HG03175 (cell line): ENCODE measurements around the gene HPCAL4.

Source experiments
- ATAC-seq: cut with Tn5 transposase; IDR thresholded peaks from one replicate; pipeline ENCODE4 v1.9.1; 2021; ENCODE audit warnings: mild to moderate bottlenecking, moderate library complexity; ENCODE audit not compliant: unreplicated experiment

The HPCAL4 gene

DNA sequence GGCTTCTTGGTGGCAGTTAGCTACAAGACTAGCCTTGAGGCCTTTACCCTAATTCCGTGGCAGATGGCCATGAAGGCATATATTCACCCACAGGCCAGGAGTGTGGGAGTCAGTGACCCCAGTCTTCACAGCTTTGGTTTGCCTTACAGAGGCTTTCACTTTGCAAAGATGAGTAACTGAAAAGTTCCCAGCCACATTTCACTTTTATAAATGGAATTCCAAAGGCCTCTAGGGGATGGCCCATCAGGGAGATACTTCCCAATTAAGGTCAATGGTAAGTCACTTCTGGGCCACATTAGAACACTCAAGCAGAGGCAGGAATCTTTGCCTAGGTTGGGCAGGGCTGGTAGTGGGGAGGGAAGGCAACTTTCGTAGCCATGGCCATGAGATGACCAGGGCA is 38.7 kb downstream of the HPCAL4 start:
- ATAC-seq, result no peak

DNA sequence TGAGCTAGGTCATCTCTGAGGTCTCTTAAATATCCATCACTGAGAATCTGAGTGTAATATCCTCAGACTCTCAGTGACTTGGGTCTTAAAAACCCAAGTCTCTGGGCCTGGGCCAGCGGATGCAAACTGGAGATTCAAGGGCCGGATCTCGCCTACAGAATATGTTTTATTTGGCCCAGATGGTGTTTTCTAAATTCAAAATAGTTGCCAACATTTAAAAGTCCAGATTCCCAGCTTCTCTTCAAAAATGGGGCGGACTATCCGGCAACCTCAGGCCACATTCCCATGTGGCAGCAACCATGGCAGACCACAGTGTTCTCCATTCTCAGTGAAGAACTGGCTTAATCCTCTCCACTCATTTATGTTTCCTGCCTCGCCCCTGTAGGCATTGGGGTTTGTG is 39.1 kb downstream of the HPCAL4 start:
- no peak for ATAC-seq

DNA sequence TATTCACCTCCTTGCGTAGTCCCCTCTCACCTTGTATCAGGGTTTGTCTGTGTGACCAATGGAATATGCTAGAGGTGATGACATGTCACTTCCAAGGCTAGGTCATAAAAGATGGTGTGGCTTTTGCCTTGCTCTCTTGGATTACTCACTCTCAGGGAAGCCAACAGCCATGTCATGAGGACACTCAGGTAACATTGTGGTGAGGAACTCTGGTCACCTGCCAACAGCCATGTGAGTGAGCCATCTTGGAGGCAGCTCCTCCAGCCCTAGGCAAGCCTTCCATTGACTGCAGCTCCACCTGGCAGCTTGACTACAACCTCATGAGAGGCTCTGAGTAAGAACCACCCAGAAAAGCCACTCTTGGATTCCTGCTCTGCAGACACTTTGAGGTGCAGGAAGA is 40.8 kb downstream of the HPCAL4 start:
- no peak for ATAC-seq

DNA sequence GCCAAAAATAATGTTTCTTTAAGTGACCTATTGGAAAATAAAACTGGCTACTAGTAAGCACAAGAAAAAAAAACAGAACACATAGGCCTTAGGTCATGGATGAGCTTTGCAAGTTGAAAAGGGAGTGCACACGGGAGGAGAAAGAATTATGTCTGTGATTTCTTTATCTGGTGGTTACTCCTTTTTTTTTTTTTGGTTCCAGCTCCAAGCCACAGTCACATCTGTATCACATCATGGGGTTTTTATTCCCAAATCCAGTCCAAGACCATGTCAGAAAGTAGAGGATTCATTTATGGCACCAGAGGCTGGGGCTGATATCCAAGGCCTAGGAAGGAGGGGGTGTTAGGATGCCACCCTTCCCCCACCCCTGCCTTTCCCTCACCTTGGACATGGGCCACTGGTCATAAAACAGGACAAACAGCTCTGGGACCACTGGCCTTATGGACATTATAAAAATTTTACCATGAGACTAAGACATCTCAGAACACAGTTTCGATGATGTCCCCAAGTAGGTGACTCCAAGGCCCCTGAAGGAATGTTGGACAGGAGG is 41.5 kb downstream of the HPCAL4 start:
- ATAC-seq, result no peak

DNA sequence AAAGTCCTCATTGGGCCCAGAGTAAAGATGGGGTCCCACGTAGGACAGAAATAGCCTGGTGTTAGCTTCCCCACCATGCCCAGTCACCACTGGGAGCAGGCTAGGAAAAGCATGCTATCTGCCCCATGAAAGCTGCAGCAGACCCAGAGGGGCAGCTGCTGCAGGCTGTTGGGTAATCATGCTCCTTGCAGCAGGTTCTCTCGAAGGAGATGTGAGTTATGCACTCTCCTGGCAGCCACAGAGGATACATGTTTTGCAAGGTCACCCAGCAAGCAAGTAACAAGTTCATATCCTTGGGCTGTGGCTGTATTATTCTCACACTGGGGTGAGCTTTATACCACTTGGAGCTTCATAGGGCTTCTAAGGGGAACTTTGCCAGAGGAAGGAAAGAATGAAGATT is 42.7 kb downstream of the HPCAL4 start:
- ATAC-seq, result no peak

DNA sequence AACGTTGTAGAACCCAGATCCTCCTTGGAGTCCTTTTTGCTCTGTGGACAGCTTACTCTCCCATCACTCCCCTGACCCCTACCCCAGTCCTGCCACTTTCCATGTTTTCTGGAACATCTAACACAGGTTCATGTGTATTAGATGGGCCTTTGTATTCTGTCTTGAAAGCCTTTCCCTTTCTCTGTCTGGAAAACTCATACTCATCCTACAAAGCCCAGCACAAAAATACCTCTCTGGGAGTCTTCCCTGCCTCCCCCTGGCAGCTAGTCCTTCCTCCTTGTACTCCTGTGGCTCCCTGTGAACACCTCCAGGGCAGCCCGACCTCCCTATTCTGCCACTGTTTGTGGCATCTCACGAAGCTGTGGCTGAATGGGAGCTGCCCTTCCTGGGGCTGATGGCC is 44.0 kb downstream of the HPCAL4 start:
- no peak for ATAC-seq

DNA sequence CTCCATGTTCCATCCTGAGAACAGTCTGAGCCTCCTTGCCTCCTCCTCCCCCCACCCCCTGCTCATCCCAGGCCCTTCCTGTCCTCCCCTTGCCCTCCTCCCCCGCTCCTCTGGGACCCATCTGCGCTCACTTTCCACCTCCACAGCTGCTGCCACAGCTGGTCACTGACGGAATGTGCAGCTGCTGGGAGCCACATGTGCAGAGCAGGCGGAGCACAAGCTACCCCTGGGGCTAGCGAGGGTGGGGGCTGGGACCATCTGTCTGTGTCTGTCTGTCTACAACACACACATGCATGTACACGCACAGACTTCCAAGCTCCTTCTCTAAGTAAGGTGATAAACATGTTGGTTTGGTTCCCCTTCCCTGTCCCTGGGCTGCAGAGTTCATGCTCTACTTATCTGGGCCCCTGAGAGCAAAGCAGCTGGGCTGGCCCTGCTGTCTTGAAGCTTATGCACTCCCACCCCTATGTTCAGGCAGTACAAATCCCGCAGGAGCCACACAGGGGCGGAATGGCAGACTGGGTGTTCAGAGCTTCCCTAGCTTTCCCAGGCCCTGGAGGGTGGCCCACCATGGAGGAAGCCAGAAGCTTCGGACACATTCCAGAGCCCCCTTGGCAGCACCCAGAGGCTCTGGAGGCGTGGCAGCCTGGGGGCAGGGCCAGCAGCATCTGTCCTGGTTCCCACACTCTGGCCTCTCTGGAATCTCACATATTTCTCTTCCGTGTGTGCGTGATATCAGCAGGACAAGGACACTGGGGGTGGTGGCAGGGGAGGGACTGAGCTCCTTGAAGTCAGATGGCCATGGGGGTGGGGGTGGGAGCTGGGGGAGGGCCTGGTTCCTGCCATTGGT is 44.8 kb downstream of the HPCAL4 start:
- ATAC-seq, result no peak

DNA sequence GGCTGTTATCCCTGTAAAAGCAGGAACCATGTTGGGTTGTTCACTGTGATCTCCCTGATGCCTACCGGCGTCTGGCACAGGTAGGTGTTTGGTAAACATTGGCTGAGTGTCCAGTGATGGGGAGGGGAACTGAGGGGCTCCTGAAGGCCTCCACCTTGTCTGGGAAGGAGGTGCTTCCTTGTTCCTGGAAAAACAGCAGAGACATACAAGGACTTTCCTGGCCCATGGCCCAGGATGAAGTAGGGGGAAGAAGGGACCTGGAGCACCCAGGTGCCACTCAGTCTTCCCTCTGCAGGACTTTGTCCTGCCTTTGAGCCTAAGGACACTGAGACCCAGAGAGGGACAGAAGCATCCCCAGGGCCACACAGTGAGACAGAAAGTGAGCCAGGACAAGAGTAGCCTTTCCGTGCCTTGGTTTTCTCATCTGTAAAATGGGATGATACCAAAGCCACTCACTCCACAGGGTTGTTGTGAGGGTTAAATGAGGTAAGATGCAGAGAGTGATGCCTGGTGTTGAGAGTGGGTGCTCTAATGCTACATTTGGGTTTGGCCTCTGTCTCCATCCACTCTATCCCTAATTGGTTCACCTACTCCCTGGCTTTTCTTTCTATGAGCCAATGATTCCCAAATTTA is 45.7 kb downstream of the HPCAL4 start:
- ATAC-seq, result no peak

DNA sequence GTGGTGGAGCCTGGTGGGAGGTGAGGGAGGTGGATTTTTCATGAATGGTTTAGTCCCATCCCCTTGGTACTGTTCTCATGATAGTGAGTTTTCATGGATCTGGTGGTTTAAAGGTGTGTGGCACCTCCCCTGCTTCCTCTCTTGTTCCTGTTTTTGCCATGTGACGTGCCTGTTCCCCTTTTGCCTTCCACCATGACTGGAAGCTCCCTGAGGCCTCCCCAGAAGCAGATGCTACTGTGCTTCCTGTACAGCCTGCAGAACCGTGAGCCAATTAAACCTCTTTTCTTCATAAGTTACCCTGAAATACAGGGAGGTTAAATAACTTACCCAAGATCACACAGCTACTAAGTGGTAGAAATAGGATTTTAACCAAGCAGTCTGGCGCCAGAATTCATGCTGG is 47.5 kb downstream of the HPCAL4 start:
- no peak for ATAC-seq

DNA sequence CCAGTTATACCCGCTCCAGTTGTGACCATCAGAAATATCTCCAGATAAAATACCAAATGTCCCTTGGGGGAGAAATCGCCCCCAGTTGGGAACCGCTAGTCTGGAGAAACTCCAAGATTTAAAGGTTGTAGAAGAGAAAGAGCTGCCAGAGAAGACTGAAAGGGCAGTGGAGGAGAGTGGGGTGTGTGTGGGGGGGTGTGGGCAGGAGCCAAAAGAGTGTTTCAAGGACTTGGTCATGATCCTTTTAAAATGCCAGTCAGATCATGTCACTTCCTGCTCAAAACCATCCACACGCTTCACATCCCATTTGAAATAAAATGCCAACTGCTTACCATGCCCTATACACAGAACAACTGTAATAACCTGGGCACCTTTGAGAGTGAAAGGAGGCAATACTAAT is 48.4 kb downstream of the HPCAL4 start:
- ATAC-seq, result no peak

DNA sequence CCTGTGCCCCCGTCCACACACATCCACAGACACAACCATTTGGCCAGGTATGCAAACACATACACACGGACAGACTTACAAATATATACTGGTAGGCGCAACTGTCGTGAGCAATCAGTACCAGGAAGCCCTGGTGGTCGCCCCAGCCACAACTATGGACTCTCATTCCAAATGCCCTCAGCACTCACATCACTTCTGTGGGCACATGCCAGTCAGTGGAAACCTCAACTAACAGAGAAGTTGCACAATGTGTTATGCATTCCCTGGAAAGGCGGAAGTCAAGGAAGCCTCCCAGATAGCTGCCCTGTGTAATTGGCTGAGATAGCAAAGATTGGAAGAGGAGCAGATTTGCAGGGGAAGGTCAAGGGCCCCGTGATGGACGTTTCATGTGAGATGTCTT is 50.4 kb downstream of the HPCAL4 start:
- ATAC-seq, result no peak

DNA sequence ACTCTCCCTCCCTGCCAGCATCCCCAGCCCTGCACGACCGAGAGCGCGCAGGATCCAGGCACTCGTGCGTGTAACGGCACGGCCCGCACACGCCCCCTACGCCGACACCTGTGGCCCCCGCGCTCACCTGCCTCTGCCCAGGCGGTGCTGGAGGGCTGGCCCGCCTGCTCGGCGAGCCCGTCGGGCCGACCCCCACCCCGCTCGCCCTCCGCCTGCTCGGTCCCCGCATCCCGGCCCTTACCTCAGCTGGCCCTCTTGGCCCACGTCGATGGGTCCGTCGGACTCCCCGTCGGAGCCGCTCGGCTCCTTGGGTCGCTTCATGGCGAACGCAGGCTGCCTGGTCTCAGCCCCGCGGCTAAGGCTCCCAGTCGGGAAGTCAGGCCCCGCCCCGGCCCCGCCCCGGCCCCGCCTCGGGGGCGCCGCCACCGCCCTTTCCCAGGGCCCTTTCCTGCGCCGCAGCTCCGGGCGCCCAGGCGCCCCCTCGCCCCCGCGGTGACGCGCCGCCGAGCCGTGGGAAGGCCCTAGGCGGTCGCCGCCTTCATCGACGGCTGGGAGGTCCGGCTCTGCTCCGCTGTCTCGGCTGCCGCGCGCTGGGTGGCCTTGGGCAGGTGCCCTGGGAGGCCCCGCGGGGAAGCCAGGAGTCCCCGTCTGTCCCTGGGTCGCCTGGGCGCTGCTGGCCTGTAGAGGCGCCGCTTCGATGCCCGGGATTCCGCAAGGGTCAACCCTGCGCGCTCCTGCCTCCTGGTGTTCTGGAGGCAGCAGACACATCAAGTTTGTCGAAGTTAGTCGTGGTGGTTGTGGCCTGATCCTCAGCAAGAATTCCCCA is 51.7 kb downstream of the HPCAL4 start, which contains the start of gene HEYL:
TSS of gene HEYL (minus strand) at position 339 of the 826 bp plus-strand sequence. CDS start at position 321, 18 bp downstream.
- no peak for ATAC-seq

DNA sequence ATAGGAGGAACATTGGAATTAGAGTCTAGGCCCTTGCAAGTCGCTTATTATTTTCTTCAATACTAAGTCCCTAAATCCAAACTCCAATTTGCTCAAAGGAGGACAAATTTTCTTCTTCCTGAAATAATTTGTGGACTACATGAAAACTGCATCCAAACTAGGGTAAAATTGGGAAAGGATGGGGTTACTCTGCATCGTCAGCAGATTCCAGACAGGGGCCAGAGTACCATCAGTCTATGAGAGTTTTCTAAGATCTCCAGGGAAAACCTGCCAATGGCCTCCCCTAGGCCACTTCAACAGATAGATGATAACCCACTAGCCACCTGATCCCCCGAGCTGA is 52.3 kb downstream of the HPCAL4 start:
- no peak for ATAC-seq

DNA sequence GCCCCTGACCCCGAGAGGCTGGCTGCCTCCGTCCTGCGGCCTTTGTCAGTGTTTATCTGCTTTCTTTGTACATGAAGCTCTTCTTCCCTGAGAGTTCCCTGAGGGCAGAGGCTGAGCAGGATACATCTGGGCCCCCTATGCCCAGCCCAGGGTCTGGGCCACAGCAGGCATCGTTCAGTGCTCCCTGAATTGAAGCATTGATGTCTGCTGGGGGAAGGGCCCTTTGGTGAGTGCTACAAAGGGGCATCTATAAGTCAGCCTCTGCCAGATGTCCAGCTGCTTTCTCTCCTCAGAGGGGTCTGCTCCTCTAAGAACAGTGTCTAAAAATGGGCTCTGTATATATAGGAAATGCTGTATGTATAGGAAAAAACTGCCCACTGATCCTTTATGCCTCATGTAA is 53.9 kb downstream of the HPCAL4 start:
- no peak for ATAC-seq

DNA sequence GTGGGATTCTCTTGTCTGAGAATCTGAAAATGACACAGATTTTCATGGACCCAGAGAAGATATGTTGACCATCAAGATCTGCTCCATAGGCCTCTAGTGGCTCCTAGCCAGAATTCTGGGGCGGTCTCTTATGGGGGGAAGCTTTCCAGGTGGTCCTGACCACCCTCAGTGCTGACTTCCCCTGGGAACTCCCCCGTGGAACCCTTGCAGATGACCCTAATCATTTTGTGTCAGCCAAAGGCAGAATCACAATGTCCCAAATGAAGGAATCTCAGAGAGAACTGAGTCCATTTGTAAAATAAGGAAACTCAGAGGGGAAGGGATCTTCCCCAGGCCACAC is 55.4 kb downstream of the HPCAL4 start:
- no peak for ATAC-seq

DNA sequence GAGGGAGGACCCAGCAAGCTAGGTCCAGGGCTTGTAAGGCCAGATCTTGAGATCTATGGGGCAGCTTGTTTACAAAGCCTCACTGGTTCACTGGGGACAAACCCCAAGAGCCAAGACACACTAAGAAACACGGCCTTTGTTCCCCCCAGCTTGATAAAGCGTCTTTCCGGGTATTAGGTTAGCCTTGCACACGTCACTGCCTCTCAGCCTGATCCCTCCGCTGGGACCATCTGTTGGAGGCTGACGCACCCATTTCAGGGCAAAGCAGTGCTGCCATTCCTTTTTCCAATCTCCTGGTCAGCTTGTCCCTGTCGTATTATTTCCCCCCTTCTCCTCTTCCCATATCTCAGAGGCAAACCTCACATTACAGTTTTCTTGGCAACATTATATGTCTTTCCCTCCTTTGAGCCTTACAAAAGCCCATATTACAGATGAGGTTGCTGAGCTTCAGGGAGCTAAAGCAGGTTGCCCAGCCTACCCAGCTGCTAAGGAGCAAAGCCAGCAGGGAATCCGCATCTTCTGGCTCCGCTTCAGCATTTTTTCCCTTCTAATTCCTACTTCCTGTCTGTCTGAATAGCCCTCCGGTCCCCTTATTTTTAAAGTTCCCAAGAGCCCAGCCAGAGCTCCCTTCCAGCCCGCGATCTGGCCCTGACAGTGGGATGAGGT is 55.9 kb downstream of the HPCAL4 start:
- ATAC-seq, result no peak

DNA sequence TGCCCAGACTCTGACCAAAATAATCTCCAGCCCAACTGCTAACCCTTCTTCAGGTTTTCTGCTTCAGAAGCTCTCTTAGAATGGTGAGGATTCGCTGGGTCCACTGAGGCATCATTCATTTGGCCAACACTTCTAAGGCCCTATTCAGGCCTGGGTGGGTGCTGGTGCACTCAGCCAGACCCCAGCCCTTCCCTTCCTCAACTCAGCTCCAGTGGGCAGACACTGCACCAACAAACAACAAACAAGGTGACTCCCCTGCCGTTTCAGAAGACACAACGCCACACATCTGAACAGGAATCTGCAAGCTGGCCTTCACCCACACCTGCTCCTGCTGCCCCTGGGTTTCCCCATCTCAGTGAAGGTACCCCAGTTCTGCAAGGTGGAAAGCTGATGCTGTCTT is 57.8 kb downstream of the HPCAL4 start:
- no peak for ATAC-seq

DNA sequence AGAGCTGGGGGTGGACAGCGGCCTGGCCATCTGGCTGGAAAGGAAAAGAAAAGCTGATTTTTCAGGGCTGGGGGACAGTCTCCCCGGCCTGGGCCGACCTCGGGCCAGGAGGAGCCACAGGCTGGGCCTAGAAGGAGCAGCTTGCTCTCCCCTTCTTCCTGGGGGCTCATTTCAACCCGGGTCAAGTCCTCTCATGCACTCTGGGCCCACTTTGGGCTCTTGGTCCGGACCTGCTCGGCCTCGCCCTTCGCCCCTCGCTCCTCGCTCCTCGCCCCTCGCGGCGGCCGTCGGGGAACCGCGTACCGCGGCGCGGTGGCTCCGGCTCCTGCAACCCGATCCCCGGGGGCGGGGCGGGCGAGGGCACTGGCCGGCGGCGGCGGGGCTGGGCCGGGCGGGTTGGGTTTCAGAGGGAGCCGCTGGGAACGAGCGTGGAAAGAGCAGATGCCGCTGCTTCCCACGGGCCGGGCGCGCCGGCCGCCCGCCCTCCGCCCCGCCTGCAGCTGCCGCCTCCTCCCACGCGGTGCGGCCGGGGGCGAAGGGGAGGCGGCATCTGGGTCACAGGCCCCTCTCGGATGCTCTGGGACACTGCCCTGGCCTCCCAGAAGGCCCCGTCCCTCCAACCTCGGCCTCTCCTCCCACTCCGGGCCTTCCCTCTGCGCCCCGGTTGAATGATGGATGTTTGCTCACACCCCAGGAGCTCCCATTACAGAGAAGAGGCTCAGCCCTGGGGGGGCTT is 58.4 kb downstream of the HPCAL4 start:
- no peak for ATAC-seq

DNA sequence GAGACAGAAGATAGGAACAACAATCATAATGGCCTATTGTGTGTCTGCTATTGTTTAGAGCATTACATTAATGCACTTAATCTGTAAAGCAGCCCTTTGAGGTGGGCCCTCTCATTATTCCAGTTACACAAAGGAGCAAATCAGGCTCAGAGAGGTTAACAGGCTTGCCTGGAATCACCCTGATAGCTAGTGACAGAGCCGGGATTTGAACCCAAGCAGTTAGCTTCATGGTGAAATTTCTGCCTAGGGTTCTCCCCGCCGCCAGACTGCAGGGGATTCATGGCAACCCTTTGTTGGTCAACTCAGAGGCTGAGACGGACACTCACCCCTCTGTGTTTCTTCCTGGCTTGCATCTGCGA is 58.9 kb downstream of the HPCAL4 start:
- no peak for ATAC-seq
